GM21526 (cell line): ENCODE measurements around the gene RELB.

Experiments
- ATAC-seq: cut with Tn5 transposase; IDR thresholded peaks from one replicate; pipeline ENCODE4 v1.9.1; 2021; ENCODE audit warnings: moderate library complexity; ENCODE audit not compliant: unreplicated experiment, low FRiP score

The RELB gene

GRCh38 chr19:45016388-45017314, 15.4 kb downstream of the RELB start:
- ATAC-seq: peak; percentile 71

GRCh38 chr19:45019187-45019586, 17.9 kb downstream of the RELB start:
- ATAC-seq: no peak

GRCh38 chr19:45020071-45020470, 18.8 kb downstream of the RELB start:
- ATAC-seq: no peak

- no peak for ATAC-seq
Observed at GRCh38 chr19:45021971-45022370, 20.7 kb downstream of the RELB start.

- no peak for ATAC-seq
Observed at GRCh38 chr19:45023048-45023447, 21.8 kb downstream of the RELB start.

- no peak for ATAC-seq
Observed at GRCh38 chr19:45025264-45025663, 24.0 kb downstream of the RELB start.

- no peak for ATAC-seq
Observed at GRCh38 chr19:45027371-45027770, 26.1 kb downstream of the RELB start.

GRCh38 chr19:45030825-45031224, 29.6 kb downstream of the RELB start:
- ATAC-seq: no peak

GRCh38 chr19:45032421-45032820, 31.2 kb downstream of the RELB start:
- no peak for ATAC-seq

- ATAC-seq: no peak
Observed at GRCh38 chr19:45035755-45036154, 34.5 kb downstream of the RELB start.

GRCh38 chr19:45037393-45038169, 36.3 kb downstream of the RELB start:
- ATAC-seq: no peak

- peak; percentile 71 for ATAC-seq
Observed at GRCh38 chr19:45038931-45039893, 37.9 kb downstream of the RELB start, which contains the start of gene CLASRP. Gene CLASRP (plus strand): TSS chr19:45039045. CDS start chr19:45040213, 1,168 bp downstream.

- ATAC-seq: no peak
Observed at GRCh38 chr19:45040059-45040771, 39.0 kb downstream of the RELB start.

- ATAC-seq: no peak
Observed at GRCh38 chr19:45041125-45041524, 39.9 kb downstream of the RELB start.

GRCh38 chr19:45045671-45046353, 44.5 kb downstream of the RELB start:
- ATAC-seq: no peak

- no peak for ATAC-seq
Observed at GRCh38 chr19:45046355-45046754, 45.1 kb downstream of the RELB start.

- ATAC-seq: peak; percentile 60
Observed at GRCh38 chr19:45047188-45047797, 46.0 kb downstream of the RELB start.

GRCh38 chr19:45049073-45049736, 47.9 kb downstream of the RELB start:
- ATAC-seq: no peak
